Body of pancreas (tissue), 4 donors: ENCODE measurements around the gene GTF2A1.

ENCODE experiments used
- POLR2A ChIP-seq, 3 donors: fragments of 450-650 bp; IDR thresholded peaks; one replicate each; pipeline ENCODE4 v1.6.1; 2016; ENCODE audit warnings: antibody characterized with exemption in 3 of 3, mild to moderate bottlenecking in 2 of 3
- TF ChIP-seq, protein P1 (sequence below), 7 experiments: fragments of 450-650 bp in 4 of 7; fragments of 200-600 bp in 3 of 7; sonication (generic) in 3 of 7; IDR thresholded peaks; one replicate each; pipeline ENCODE4 v1.5.1; 2016 to 2019; ENCODE audit warnings: antibody characterized with exemption in 7 of 7

DNA sequence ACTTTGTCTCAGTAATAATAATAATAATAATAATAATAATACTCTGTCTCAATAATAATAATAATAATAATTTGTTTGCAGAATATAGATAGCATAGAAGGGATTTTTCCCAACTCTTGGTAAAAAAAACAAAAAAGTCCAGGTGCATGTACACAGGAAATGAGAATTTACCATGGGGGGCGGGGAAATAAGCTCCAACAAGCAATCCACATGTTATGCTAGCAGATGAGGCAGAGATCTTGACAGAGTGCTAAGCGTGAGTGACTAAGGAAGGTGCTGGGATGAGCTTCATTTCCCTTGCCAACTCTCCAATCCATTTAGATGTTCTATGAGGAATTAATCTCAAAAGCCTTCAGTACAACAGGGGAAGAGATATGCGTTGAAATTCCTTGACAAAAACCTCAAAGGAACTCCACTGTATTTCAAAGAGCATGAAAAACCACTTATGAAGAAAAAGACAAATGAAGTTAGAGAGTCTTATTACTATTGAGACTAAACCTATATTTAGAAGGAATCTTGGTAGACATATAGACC is 44.9 kb upstream of the GTF2A1 start:
- TF ChIP-seq, protein P1, sequence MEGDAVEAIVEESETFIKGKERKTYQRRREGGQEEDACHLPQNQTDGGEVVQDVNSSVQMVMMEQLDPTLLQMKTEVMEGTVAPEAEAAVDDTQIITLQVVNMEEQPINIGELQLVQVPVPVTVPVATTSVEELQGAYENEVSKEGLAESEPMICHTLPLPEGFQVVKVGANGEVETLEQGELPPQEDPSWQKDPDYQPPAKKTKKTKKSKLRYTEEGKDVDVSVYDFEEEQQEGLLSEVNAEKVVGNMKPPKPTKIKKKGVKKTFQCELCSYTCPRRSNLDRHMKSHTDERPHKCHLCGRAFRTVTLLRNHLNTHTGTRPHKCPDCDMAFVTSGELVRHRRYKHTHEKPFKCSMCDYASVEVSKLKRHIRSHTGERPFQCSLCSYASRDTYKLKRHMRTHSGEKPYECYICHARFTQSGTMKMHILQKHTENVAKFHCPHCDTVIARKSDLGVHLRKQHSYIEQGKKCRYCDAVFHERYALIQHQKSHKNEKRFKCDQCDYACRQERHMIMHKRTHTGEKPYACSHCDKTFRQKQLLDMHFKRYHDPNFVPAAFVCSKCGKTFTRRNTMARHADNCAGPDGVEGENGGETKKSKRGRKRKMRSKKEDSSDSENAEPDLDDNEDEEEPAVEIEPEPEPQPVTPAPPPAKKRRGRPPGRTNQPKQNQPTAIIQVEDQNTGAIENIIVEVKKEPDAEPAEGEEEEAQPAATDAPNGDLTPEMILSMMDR (IDR thresholded peaks at IDR 0.05): no peak
- no peak for TF ChIP-seq POLR2A (IDR thresholded peaks at IDR 0.05)
